GM18520 (cell line): ENCODE measurements around the gene ID4.
"Not testable (repeated sequence)": the region's sequence is repeated elsewhere in the genome, so short reads cannot be mapped to it uniquely, and the experiment has no call there.

Experiments
- ATAC-seq: cut with Tn5 transposase; IDR thresholded peaks from one replicate; pipeline ENCODE4 v1.9.1; 2021; ENCODE audit not compliant: unreplicated experiment

ID4 gene

DNA sequence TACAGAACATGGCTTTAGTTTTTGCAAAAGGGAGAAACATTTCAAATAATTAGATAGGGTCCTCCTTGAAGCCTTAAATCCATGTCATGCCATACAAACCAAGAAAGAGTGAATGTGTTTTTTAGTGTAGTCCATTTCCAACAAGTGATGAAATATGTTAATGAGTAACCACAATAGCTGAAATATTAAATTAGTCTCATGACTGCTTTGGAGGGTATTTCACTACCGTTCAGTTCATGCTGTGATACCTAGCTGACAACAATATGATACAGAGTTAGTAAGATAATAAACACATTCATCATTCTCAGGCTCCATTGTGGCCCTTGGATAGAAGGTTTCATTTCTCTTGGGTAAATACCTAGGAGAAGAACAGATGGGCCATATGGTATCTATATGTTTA lies 5.8 kb upstream of the ID4 start:
- no peak for ATAC-seq

DNA sequence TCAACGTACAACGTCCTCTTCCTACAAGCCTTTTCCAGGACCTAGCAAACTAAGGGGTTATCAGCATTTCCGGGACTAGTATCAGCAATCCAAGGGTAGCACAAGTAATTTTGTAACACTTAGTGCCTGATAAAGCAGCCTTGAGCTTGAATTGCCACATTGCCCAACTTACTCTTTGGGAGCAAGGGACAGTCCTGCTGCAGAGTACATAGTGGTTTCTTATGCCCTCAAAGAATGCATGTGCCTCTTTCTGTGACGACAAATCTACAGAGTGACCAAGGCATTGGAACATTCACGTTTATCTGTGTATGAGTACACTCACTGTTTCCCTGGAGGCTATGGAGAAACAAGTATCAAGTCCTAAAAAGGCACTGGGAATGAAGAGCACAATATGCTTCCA lies 3.2 kb upstream of the ID4 start:
- no peak for ATAC-seq

- no peak for ATAC-seq
These were observed 2.3 kb upstream of the ID4 start for GRCh38 chr6:19834858-19835257.

- no peak for ATAC-seq
These were observed 1.6 kb upstream of the ID4 start for GRCh38 chr6:19835605-19836004.

GRCh38 chr6:19837511-19838441 lies 606 bp downstream of the ID4 start:
- ATAC-seq = no peak

- ATAC-seq = no peak
These were observed 1.5 kb downstream of the ID4 start for GRCh38 chr6:19838442-19839236.

GRCh38 chr6:19839237-19839546 lies 2.0 kb downstream of the ID4 start:
- no peak for ATAC-seq

GRCh38 chr6:19839788-19840187 lies 2.6 kb downstream of the ID4 start:
- ATAC-seq = no peak

- no peak for ATAC-seq
These were observed 4.0 kb downstream of the ID4 start for GRCh38 chr6:19841181-19841580.

DNA sequence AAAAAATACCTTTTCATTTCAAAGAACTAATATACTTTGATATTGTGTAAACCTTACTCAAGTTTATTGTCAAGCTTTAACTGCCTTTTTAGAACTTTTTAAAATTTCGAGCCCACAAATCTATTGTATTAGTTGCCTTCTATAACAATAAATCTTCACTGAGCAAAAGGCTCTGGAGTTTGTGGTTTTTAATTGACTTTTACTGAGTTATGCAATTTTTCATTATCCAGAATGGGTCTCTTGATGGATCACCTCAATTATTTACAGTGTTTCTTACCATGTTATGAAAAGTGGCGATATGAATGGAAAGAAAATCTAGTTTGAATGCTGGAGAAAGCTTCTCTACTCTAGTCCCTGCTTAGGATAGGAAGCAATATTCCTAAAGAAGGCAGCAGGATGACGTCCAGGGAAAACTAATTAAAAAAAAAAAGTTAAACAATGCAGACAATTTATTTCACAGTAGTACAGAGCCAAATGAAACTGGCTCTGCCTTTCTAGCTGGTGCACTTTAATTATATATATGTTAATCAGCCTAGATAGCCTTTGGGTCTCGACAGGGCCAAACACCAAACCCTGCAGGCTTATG lies 5.0 kb downstream of the ID4 start:
- no peak for ATAC-seq

DNA sequence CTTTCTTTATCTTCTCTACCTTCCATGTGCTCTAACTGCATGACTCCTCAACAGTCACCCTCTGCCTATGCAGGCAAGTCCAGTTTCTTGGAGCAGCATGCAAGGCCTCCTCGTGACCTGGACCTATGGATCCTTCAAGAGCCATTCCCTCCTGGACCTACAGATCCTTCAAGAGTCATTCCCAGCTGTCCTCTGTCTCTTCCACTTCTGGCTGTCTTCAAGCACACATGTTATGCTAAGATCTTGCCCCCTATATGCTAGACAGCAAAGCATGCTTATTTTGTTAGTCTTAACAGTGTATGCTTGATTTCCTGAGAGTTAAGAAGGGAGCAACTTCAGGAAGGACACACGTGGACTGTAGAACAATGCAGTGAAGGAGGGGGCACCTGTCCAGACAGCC lies 7.5 kb downstream of the ID4 start:
- no peak for ATAC-seq

DNA sequence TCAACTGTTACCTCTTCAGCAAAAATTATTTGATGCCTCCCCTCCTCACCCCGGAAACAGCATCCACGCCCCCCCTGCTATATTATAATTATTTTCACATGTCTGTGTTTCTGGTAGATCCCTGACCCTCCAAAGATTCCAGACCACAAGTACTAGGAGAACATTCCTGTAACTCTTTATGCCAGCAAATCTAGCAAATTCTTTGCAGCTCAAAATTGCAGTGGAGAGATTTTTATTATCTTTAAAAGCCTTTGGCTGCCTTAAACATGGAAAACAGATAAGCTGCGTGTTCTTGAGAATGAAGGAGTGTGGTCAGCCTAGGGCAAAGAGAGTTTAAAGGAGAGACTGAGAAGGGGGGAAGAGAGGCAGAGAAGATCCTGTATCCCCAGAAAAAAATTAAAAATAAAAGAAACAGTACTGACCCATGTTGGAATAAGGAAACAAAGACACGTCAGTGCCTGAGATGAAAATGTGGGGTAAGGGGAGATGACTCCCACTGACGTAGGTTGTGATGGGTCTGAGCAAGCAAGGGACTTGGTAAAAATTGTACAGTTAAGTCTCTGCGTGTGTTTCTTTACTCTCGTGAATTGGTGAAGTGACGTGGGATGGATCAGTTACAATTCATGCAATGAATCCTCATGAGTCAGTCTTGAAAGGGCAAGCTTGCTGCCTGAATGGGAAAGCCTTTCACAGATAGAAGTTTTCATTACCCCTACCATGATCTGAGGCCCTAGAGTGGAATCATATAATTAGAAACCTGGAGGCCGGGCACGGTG lies 8.3 kb downstream of the ID4 start:
- no peak for ATAC-seq

DNA sequence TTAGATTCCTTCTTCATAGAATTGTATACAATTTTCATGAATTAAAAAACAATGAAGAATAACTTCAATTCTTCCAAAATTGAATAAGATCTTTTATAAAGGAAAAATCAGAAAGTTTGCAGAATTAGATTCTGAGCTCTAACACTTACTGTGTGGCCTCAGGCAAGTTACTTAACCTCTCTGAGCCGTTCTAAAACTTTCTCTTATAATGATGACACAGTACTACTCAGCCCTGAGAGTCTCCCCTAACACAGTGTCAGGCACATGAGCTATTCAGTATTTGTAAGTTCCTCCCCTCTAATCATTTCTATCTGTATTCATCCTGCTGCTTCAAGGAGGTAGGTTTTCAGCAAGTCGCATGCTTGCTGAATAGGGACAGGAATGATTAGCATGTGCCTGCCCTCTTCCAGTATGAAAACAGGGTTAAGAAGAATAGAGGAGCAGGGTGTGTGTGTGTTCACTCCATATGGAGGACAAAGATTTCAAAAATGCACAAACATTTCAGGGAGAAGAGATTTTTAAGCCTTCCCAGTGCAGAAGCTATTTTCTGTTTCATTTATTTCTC lies 11.4 kb downstream of the ID4 start:
- ATAC-seq = no peak

DNA sequence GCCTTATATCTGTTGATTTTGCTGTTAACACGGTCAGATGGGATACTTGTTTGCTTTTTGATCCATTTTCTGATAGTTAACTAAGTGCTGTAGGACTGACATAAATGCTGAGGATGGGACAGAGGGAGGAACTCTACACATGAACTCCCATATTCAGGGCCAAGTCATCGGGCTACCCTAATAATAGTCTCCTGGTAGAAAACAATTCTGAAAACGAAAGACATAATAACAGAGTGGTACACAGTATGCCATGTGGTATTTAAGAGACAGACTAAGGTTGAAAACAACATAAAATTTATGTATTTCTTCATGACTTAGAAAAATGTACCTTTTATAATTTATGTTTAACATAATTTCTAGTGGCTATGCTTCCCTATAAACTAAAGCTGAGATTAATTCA lies 12.0 kb downstream of the ID4 start:
- no peak for ATAC-seq

- no peak for ATAC-seq
These were observed 12.6 kb downstream of the ID4 start for GRCh38 chr6:19849755-19850154.

DNA sequence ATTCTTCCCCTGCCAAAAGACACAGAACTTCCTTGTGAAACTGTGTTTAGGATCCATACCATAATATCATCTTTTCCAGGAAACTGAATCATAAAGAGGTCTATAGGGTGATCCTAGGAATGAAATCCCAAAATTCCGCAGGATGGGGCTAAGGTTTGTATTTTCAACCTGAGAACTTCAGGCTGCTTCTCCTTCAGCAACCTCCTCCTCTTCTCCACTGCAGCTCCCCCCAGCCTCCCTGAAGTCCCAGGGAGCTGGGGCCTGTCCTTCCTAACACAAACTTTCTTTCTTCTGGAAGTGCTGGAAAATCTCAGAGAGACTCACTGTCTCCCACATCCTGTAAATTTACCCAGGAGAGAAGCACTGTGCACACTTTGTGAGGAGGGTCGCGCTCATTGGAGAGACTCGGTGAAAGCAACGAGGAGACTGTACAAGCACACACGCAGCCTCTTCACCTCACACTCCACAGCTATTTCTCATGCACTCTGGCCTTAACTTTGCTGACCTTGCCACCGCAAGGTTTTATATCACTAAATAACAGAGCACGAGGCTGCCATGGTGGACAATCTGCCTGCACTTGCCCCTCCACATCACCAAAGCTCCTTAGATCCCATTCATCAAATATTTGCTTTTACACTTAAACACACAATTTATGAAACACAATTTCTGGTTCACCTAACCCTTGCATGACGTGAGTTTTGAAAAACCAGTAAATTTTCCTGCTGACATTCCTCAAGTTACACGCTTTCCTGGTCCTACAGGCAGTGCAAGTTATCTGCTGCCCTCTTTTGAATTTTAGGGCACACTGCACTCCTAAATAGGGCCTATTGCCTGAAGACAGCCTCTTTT lies 14.3 kb downstream of the ID4 start:
- ATAC-seq = no peak

DNA sequence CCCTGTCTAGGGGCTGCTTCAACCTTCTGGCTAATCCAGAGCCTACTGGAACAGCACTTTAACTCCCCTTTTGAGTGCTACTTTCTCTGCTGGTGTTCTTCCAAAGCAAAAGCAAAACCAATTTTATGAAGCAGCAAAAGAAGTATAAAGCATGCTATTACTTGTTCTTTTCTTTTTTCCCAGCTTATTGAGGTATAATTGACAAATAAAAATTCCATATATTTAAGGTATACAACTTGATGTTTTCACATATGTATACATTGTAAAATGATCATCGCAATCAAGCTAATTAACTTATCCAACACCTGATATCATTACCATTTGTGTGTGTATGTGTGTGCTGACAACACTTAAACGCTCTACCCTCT lies 14.9 kb downstream of the ID4 start:
- no peak for ATAC-seq

DNA sequence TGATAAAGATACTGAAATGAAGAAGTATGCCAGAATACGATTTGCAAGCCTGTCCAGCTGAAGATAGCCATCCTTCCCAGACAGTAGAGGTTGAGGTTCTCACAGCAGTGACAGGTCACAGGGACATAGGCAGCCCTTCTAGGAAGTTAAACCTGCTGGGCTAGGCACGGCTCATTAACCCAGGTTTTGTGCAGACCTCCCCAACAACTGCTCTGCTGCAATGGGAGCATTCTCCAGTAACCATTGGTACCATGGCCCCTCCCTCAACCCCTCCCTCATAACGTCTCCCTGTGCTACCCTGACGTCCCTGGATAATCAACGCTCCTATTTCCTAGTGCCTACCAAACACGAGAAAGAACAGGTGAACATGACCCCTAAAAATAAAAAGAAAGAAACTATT lies 15.8 kb downstream of the ID4 start:
- ATAC-seq = no peak

DNA sequence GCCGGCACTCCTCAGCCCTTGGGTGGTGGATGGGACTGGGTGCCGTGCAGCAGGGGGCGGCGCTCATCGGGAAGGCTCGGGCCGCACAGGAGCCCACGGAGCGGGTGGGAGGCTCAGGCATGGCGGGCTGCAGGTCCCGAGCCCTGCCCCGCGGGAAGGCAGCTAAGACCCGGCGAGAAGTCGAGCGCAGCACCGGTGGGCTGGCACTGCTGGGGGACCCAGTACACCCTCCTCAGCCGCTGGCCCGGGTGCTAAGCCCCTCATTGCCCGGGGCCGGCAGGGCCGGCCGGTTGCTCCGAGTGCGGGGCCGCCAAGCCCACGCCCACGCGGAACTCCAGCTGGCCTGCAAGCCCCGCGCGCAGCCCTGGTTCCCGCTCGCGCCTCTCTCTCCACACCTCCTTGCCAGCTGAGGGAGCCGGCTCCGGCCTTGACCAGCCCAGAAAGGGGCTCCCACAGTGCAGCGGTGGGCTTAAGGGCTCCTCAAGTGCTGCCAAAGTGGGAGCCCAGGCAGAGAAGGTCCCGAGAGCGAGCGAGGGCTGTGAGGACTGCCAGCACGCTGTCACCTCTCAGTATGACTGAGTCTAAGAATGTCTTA lies 17.3 kb downstream of the ID4 start:
- ATAC-seq = not testable (repeated sequence)

DNA sequence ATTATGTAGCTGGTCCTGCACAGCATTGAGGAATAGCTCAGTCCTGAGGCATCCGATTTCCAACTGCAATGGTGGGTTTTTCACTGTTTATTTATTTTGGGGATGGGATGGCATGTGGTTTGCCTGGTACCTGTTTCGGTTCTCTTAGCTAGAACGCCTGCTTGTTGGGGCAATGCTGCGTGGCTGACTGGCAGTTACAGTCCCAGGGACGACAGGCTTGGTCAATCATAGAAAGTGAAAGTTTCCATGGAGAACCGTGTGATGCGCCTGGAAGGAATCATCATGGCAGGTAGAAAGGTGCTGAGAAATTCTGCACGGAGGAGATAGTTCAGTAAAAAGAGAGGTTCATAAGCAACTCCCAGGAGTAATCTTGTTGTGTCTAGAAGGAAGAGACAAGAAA lies 18.4 kb downstream of the ID4 start:
- no peak for ATAC-seq
